NCI-H2081 treated with DMSO at 0.1 percent for 48 hours (cell line): ENCODE data around the gene KLK13.
A peak's percentile ranks its signal among the peaks of the same experiment; 100 is the strongest.

Source experiments
- DNase-seq: peaks from one replicate; lab custom pipeline; 2025; lab: John Stamatoyannopoulos, UW

The KLK13 gene

GRCh38 chr19:51064534-51065220 is at the start of gene KLK13:
TSS of gene KLK13 (minus strand) at chr19:51065092. CDS start at chr19:51065067, 25 bp downstream.
- no peak for DNase-seq

- no peak for DNase-seq
These were observed 49.3 kb upstream of the KLK13 start for GRCh38 chr19:51114087-51114729.

GRCh38 chr19:51111606-51112005 is 46.7 kb upstream of the KLK13 start:
- no peak for DNase-seq

GRCh38 chr19:51110666-51110971 is 45.7 kb upstream of the KLK13 start:
- no peak for DNase-seq

GRCh38 chr19:51108805-51109146 is 43.9 kb upstream of the KLK13 start:
- DNase-seq, result no peak

- peak; percentile 95 for DNase-seq
These were observed 43.3 kb upstream of the KLK13 start, which contains the start of gene CTU1 for GRCh38 chr19:51108066-51108804. TSS of gene CTU1 (minus strand) at chr19:51108409. CDS start at chr19:51104569, 3,840 bp downstream.

GRCh38 chr19:51107406-51108065 is 42.6 kb upstream of the KLK13 start:
- no peak for DNase-seq

GRCh38 chr19:51103926-51104341 is 39.0 kb upstream of the KLK13 start:
- DNase-seq, result no peak

GRCh38 chr19:51102991-51103390 is 38.1 kb upstream of the KLK13 start:
- no peak for DNase-seq

- no peak for DNase-seq
These were observed 36.4 kb upstream of the KLK13 start for GRCh38 chr19:51101171-51101865.

GRCh38 chr19:51100601-51101000 is 35.7 kb upstream of the KLK13 start:
- no peak for DNase-seq

- no peak for DNase-seq
These were observed 34.1 kb upstream of the KLK13 start for GRCh38 chr19:51099047-51099382.

GRCh38 chr19:51098365-51099046 is 33.6 kb upstream of the KLK13 start:
- no peak for DNase-seq

- no peak for DNase-seq
These were observed 32.9 kb upstream of the KLK13 start for GRCh38 chr19:51097796-51098195.

- no peak for DNase-seq
These were observed 32.4 kb upstream of the KLK13 start for GRCh38 chr19:51097166-51097738.

- no peak for DNase-seq
These were observed 31.7 kb upstream of the KLK13 start for GRCh38 chr19:51096473-51097165.

- no peak for DNase-seq
These were observed 29.9 kb upstream of the KLK13 start for GRCh38 chr19:51094696-51095279.

GRCh38 chr19:51093510-51094345 is 28.8 kb upstream of the KLK13 start:
- DNase-seq, result no peak

GRCh38 chr19:51093101-51093500 is 28.2 kb upstream of the KLK13 start:
- DNase-seq, result no peak
